Naive thymus-derived CD4-positive, alpha-beta T cell (primary cell): Measurements from ENCODE around the gene EIF1. TPM values are rescaled to one million over a fixed set of nuclear protein-coding genes. Genes with fewer than 3 reads are reported as not detected.
A peak's percentile ranks its signal among the peaks of the same experiment; 100 is the strongest.

Source experiments
- ATAC-seq: fragments of 150-1000 bp; cut with Tn5 transposase; 2 replicates; pipeline ENCODE4 v1.10.0; 2021; ENCODE audit warnings: mild to moderate bottlenecking, moderate library complexity
- CTCF ChIA-PET: fragments of 350-600 bp; sonication (Branson Sonifier 250); formaldehyde crosslinking; loops from one replicate; lab custom pipeline; 2021; ENCODE audit warnings: antibody characterized with exemption; lab: Charles Lee
- POLR2A ChIA-PET: fragments of 350-600 bp; sonication (Branson Sonifier 250); formaldehyde crosslinking; loops from one replicate; lab custom pipeline; 2021; ENCODE audit warnings: antibody characterized with exemption, inconsistent platforms; lab: Charles Lee
- DNase-seq, 9 donors: peaks; one replicate each; pipeline versions ENCODE4 v3.0.0 to v3.0.0-alpha.2; 2020 to 2022; ENCODE audit warnings: mixed read lengths in 1 of 9
- H3K27ac ChIP-seq: one replicate; pipeline ENCODE4 v1.7.0; 2013; ENCODE audit warnings: mild to moderate bottlenecking, low read depth, low read length, moderate library complexity
- H3K27me3 ChIP-seq, 2 donors: one replicate each; pipeline ENCODE4 v1.7.0; 2013; ENCODE audit warnings: low read length in 2 of 2, mild to moderate bottlenecking in 2 of 2, moderate library complexity in 2 of 2; ENCODE audit not compliant: control insufficient read depth in 2 of 2, insufficient read depth in 2 of 2
- H3K36me3 ChIP-seq, 3 experiments: 1 replicate in 2 of 3; 2 replicates in 1 of 3; pipeline ENCODE4 v1.7.0; 2013; ENCODE audit warnings: low read length in 3 of 3, mild to moderate bottlenecking in 3 of 3, moderate library complexity in 1 of 3; ENCODE audit not compliant: insufficient read depth in 3 of 3, control insufficient read depth in 2 of 3
- H3K4me1 ChIP-seq, 2 donors: one replicate each; pipeline ENCODE4 v1.7.0; 2013; ENCODE audit warnings: low read length in 2 of 2, mild to moderate bottlenecking in 2 of 2, moderate library complexity in 1 of 2; ENCODE audit not compliant: control insufficient read depth in 2 of 2, insufficient read depth in 2 of 2
- H3K4me3 ChIP-seq: 2 replicates; pipeline ENCODE4 v1.7.0; 2013; ENCODE audit warnings: mild to moderate bottlenecking, low read length
- H3K9me3 ChIP-seq, 3 experiments: 1 replicate in 2 of 3; 2 replicates in 1 of 3; pipeline ENCODE4 v1.7.0; 2013; ENCODE audit warnings: low read length in 3 of 3; ENCODE audit not compliant: control insufficient read depth in 2 of 3
- H3K27ac Mint-ChIP-seq, 9 donors: one replicate each; pipeline ENCODE4 v1.8.0; 2020 to 2022; ENCODE audit warnings: mixed read lengths in 9 of 9, mild to moderate bottlenecking in 8 of 9, moderate library complexity in 5 of 9, inconsistent platforms in 2 of 9
- H3K27me3 Mint-ChIP-seq, 5 donors: one replicate each; pipeline ENCODE4 v1.8.0; 2021 to 2022; ENCODE audit warnings: mixed read lengths in 5 of 5, mild to moderate bottlenecking in 1 of 5
- H3K36me3 Mint-ChIP-seq, 5 donors: one replicate each; pipeline ENCODE4 v1.8.0; 2020 to 2022; ENCODE audit warnings: mixed read lengths in 5 of 5, mild to moderate bottlenecking in 3 of 5, inconsistent platforms in 1 of 5
- H3K4me1 Mint-ChIP-seq, 7 donors: one replicate each; pipeline ENCODE4 v1.8.0; 2020 to 2022; ENCODE audit warnings: mixed read lengths in 7 of 7, mild to moderate bottlenecking in 3 of 7, inconsistent platforms in 1 of 7
- H3K4me3 Mint-ChIP-seq, 10 donors: one replicate each; pipeline ENCODE4 v1.8.0; 2020 to 2022; ENCODE audit warnings: mild to moderate bottlenecking in 10 of 10, mixed read lengths in 10 of 10, moderate library complexity in 6 of 10, inconsistent platforms in 2 of 10
- H3K9me3 Mint-ChIP-seq, 11 donors: one replicate each; pipeline ENCODE4 v1.8.0; 2020 to 2022; ENCODE audit warnings: mixed read lengths in 11 of 11, mild to moderate bottlenecking in 4 of 11, inconsistent platforms in 1 of 11, moderate library complexity in 1 of 11
- intact Hi-C, 2 donors: fragments of 100-400 bp; cut with micrococcal nuclease; formaldehyde crosslinking; loops; one replicate each; pipeline ENCODE4 v1.15.1; 2023
- polyA plus RNA-seq, 2 donors: library from polyadenylated mRNA; unstranded; fragments of 300-500 nt; fragmentation: Illumina TruSeq; gene quantifications; one replicate each; pipeline ENCODE4 v1.2.3, GENCODE V29; 2021
- total RNA-seq, 6 experiments: library from RNA in 5 of 6; stranded (reverse) in 5 of 6; gene quantifications; 1 replicate in 5 of 6; 2 replicates in 1 of 6; pipeline ENCODE4 v1.2.3 and lab custom pipeline; 2021 to 2026

Gene EIF1
- total and polyA plus RNA-seq, 7 experiments from 2014 or later, result 710 to 2,222 (median 934) TPM

DNA sequence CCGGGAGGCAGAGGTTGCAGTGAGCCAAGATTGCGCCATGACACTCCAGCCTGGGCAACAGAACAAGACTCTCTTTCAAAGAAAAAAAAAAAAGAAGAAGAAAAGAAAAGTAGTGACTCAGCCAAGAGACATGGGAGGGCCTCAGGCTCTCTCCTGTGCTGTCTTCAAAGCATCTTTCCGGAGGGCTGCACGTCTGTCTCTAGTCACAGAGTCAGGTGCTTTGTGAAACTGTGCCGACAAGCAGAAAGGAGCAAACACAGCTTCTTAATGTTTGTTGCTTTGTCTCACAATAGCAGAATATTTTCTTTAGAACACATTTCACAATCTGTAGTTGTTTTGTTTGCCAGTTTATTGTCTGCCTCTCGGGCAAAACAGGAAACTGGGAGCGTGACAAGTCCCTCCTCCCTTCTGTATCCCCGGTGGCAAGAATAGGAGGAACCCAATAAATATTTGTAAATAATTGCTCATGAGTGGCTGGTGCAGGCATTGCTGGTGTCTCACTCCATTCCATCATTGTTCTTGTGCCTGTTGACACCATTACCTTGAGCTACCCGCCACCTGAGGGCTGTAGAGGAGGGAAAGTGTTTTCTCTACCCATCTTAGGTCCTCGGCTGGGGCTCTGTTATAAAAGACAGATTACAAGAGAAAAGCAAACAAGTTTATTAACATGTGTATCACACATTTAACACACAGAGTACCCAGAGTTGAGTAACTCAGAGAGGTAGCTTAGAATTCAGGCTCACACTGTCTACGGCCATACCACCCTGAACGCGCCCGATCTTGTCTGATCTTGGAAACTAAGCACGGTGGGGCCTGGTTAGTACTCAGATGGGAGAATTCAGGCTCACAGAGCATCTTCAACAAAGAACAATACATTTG is 29.0 kb downstream of the EIF1 start:
- POLR2A ChIA-PET, result no interaction called here
- peaks cover 0 to 15% (median 0%) of the 10 kb centered on the region in 5 donors for H3K27me3 Mint-ChIP-seq
- ATAC-seq, result peak; percentile 77
- peaks cover 0 to 9% (median 7%) of the 10 kb centered on the region in 7 donors for H3K4me1 Mint-ChIP-seq
- H3K36me3 Mint-ChIP-seq, result no peaks in the 10 kb centered on the region
- H3K9me3 ChIP-seq, result no peaks in the 10 kb centered on the region
- H3K4me3 ChIP-seq, result no peak overlapping the region
- no peaks in the 10 kb centered on the region for H3K4me1 ChIP-seq
- H3K27ac Mint-ChIP-seq, result peak overlapping the region in 4 of 9 donors; percentile 8 to 59 (median 30)
- H3K27ac ChIP-seq, result no peak overlapping the region
- CTCF ChIA-PET, result no interaction called here
- no peaks in the 10 kb centered on the region for H3K27me3 ChIP-seq
- H3K36me3 ChIP-seq, result no peaks in the 10 kb centered on the region
- peak in 3 of 9 donors; percentile 19 to 34 (median 24) for DNase-seq
- peak overlapping the region in 1 of 10 donors; percentile 33 for H3K4me3 Mint-ChIP-seq
- intact Hi-C loops, result no loop called here
- H3K9me3 Mint-ChIP-seq, result no peaks in the 10 kb centered on the region

GRCh38 chr17:41718287-41718645 is 29.6 kb downstream of the EIF1 start:
- ChIA-PET POLR2A (interaction anchor here (0.8 kb wide), 1 partner anchor 30 kb away, joined by 3 read pairs; the partner anchor contains the start of gene EIF1), CTCF (no interaction called here)
- ATAC-seq (no peak), DNase-seq (no peak)
- Mint-ChIP-seq H3K27me3 (peaks cover 0 to 15% (median 0%) of the 10 kb centered on the region in 5 donors), H3K9me3 (no peaks in the 10 kb centered on the region), H3K36me3 (no peaks in the 10 kb centered on the region), H3K4me3 (no peak overlapping the region), H3K27ac (peak overlapping the region in 1 of 9 donors; percentile 41), H3K4me1 (peaks cover 0 to 9% (median 7%) of the 10 kb centered on the region in 7 donors)
- intact Hi-C loops, result no loop called here
- Histone ChIP-seq H3K4me1 (no peaks in the 10 kb centered on the region), H3K9me3 (no peaks in the 10 kb centered on the region), H3K27me3 (no peaks in the 10 kb centered on the region), H3K4me3 (no peak overlapping the region), H3K27ac (no peak overlapping the region), H3K36me3 (no peaks in the 10 kb centered on the region)

DNA sequence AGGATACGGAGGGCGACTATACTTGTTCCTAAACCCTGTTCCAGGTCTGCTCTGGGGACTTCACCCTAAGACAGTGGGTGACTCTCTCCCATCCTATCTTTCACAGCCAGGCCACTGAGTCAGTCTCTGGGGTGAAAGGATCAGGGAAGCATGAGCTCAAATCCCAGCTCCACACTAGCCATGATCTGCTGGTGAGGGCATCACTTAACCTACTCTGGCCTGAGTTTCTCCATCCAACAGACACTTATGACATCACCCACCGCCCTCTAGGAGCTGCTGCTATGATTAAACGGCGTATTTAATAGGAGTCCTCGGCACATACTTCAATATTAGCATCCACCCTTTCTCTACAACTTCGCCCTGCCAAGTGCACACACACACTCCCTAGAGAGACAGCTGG is 33.5 kb downstream of the EIF1 start:
- ATAC-seq (no peak), DNase-seq (no peak)
- H3K9me3 ChIP-seq, result no peaks in the 10 kb centered on the region
- no peaks in the 10 kb centered on the region for H3K4me1 ChIP-seq
- Mint-ChIP-seq H3K27ac (no peak overlapping the region), H3K27me3 (peaks cover 0 to 25% (median 9%) of the 10 kb centered on the region in 5 donors), H3K4me1 (peaks cover 0 to 8% (median 6%) of the 10 kb centered on the region in 7 donors), H3K4me3 (no peak overlapping the region), H3K9me3 (peaks cover 0 to 3% (median 0%) of the 10 kb centered on the region in 11 donors), H3K36me3 (no peaks in the 10 kb centered on the region)
- no peak overlapping the region for H3K27ac ChIP-seq
- ChIA-PET CTCF (no interaction called here), POLR2A (interaction anchor here (0.6 kb wide), 1 partner anchor 385 kb away, joined by 3 read pairs; no protein-coding TSS in a partner anchor)
- no peak overlapping the region for H3K4me3 ChIP-seq
- H3K27me3 ChIP-seq, result no peaks in the 10 kb centered on the region
- H3K36me3 ChIP-seq, result no peaks in the 10 kb centered on the region
- intact Hi-C loops, result no loop called here

GRCh38 chr17:41723801-41724475 is 35.3 kb downstream of the EIF1 start:
- Histone ChIP-seq H3K4me3 (no peak overlapping the region), H3K36me3 (no peaks in the 10 kb centered on the region), H3K4me1 (no peaks in the 10 kb centered on the region), H3K9me3 (no peaks in the 10 kb centered on the region), H3K27ac (no peak overlapping the region), H3K27me3 (no peaks in the 10 kb centered on the region)
- CTCF ChIA-PET, result no interaction called here
- H3K27me3 Mint-ChIP-seq, result peaks cover 0 to 32% (median 9%) of the 10 kb centered on the region in 5 donors
- intact Hi-C loops, result no loop called here
- POLR2A ChIA-PET, result interaction anchor here (0.6 to 1.2 kb wide), 3 partner anchors 34 to 201 kb away, joined by 3 to 4 read pairs (median 3); partner anchors contain the start of gene EIF1
- no peak overlapping the region for H3K27ac Mint-ChIP-seq
- no peaks in the 10 kb centered on the region for H3K4me1 Mint-ChIP-seq
- H3K4me3 Mint-ChIP-seq, result no peak overlapping the region
- peaks cover 0 to 3% (median 0%) of the 10 kb centered on the region in 11 donors for H3K9me3 Mint-ChIP-seq
- ATAC-seq (no peak), DNase-seq (no peak)
- no peaks in the 10 kb centered on the region for H3K36me3 Mint-ChIP-seq

GRCh38 chr17:41724476-41725050 is 35.9 kb downstream of the EIF1 start:
- Histone ChIP-seq H3K9me3 (no peaks in the 10 kb centered on the region), H3K36me3 (no peaks in the 10 kb centered on the region), H3K4me1 (no peaks in the 10 kb centered on the region), H3K4me3 (no peak overlapping the region), H3K27me3 (no peaks in the 10 kb centered on the region), H3K27ac (no peak overlapping the region)
- Mint-ChIP-seq H3K27ac (no peak overlapping the region), H3K4me1 (no peaks in the 10 kb centered on the region), H3K36me3 (no peaks in the 10 kb centered on the region), H3K9me3 (peaks cover 0 to 3% (median 0%) of the 10 kb centered on the region in 11 donors), H3K27me3 (peaks cover 0 to 32% (median 9%) of the 10 kb centered on the region in 5 donors), H3K4me3 (no peak overlapping the region)
- ChIA-PET POLR2A (interaction anchor here (0.6 to 1.2 kb wide), 3 partner anchors 34 to 201 kb away, joined by 3 to 4 read pairs (median 3); partner anchors contain the start of gene EIF1), CTCF (interaction anchor here (0.9 kb wide), 1 partner anchor 78 kb away, joined by 3 read pairs; no protein-coding TSS in a partner anchor)
- DNase-seq, result no peak
- intact Hi-C loops, result no loop called here
- no peak for ATAC-seq

GRCh38 chr17:41725134-41725533 is 36.4 kb downstream of the EIF1 start:
- Mint-ChIP-seq H3K9me3 (peaks cover 0 to 3% (median 0%) of the 10 kb centered on the region in 11 donors), H3K36me3 (no peaks in the 10 kb centered on the region), H3K27me3 (peaks cover 0 to 32% (median 9%) of the 10 kb centered on the region in 5 donors), H3K27ac (no peak overlapping the region), H3K4me3 (no peak overlapping the region), H3K4me1 (no peaks in the 10 kb centered on the region)
- H3K27ac ChIP-seq, result no peak overlapping the region
- no peak overlapping the region for H3K4me3 ChIP-seq
- H3K27me3 ChIP-seq, result no peaks in the 10 kb centered on the region
- DNase-seq (no peak), ATAC-seq (no peak)
- CTCF ChIA-PET, result interaction anchor here (0.6 to 0.9 kb wide), 2 partner anchors 10 to 77 kb away, joined by 3 read pairs; partner anchors contain the start of gene HAP1
- POLR2A ChIA-PET, result interaction anchor here (1.2 kb wide), 1 partner anchor 35 kb away, joined by 3 read pairs; no protein-coding TSS in a partner anchor
- H3K9me3 ChIP-seq, result no peaks in the 10 kb centered on the region
- intact Hi-C loops, result no loop called here
- H3K36me3 ChIP-seq, result no peaks in the 10 kb centered on the region
- H3K4me1 ChIP-seq, result no peaks in the 10 kb centered on the region
